ENCODE results near the gene ACOX2. TPM values are rescaled to one million over a fixed set of nuclear protein-coding genes. Genes with fewer than 3 reads are reported as not detected.
A peak's percentile ranks its signal among the peaks of the same experiment; 100 is the strongest.

ACOX2 gene
- total and polyA plus RNA-seq, 2 experiments from 2014 or later = 7.5 to 23.6 TPM

- H3K9me3 ChIP-seq (ENCODE audit: low read depth) = no peaks in the 10 kb centered on the region
- no peak overlapping the region for H3K9ac ChIP-seq
- no peak overlapping the region for H3K27ac ChIP-seq
- H3K27me3 ChIP-seq (replicated peaks; ENCODE audit: insufficient read depth) = no peaks in the 10 kb centered on the region
- H3K4me2 ChIP-seq (ENCODE audit: unreplicated experiment) = peak overlapping the region; percentile 73
- no peaks in the 10 kb centered on the region for H3K9me2 ChIP-seq (ENCODE audit: insufficient read depth)
- H3K4me1 ChIP-seq (ENCODE audit: insufficient read depth) = 0 out of 2 replicates have a peak, but pooled peaks cover 4% of the 10 kb centered on the region
- no peaks in the 10 kb centered on the region for H4K20me1 ChIP-seq (ENCODE audit: insufficient read depth)
- no peaks in the 10 kb centered on the region for H3F3A ChIP-seq (ENCODE audit: insufficient read depth)
- DNase-seq = no peak
- no peaks in the 10 kb centered on the region for H3K36me3 ChIP-seq (ENCODE audit: low read depth)
- in situ Hi-C loops (cut with MboI) = no loop called here
- H2AFZ ChIP-seq = peak overlapping the region; percentile 55
- 11 to 15% methylated on average over 6 of the region's 6 CpGs for WGBS, 2 experiments (ENCODE audit: low coverage in 1 of 2, low lambda C conversion rate in 2 of 2, missing lambda C conversion rate in 2 of 2)
- no peaks in the 10 kb centered on the region for H3K79me2 ChIP-seq (ENCODE audit: insufficient read depth)
- H3K4me3 ChIP-seq = no peak overlapping the region; the same call in 1 of the 2 replicates
- TF ChIP-seq EZH2 (IDR thresholded peaks at IDR 0.05; ENCODE audit: insufficient read depth, poor library complexity, severe bottlenecking) (no peak), EZH2phosphoT487 (IDR thresholded peaks at IDR 0.05; ENCODE audit: insufficient read depth, low read depth) (no peak)
Observed at GRCh38 chr3:58576716-58577115, 39.7 kb upstream of the ACOX2 start.

- in situ Hi-C loops (cut with MboI) = no loop called here
- Histone ChIP-seq H3K4me3 (no peak overlapping the region), H3K4me2 (ENCODE audit: unreplicated experiment) (no peak overlapping the region), H2AFZ (no peak overlapping the region), H3F3A (ENCODE audit: insufficient read depth) (no peaks in the 10 kb centered on the region), H3K9me2 (ENCODE audit: insufficient read depth) (no peaks in the 10 kb centered on the region), H3K79me2 (ENCODE audit: insufficient read depth) (no peaks in the 10 kb centered on the region), H3K36me3 (ENCODE audit: low read depth) (no peaks in the 10 kb centered on the region), H3K9me3 (ENCODE audit: low read depth) (no peaks in the 10 kb centered on the region), H3K4me1 (ENCODE audit: insufficient read depth) (0 out of 2 replicates have a peak, but pooled peaks cover 4% of the 10 kb centered on the region), H3K27ac (no peak overlapping the region), H3K9ac (no peak overlapping the region), H4K20me1 (ENCODE audit: insufficient read depth) (no peaks in the 10 kb centered on the region), H3K27me3 (replicated peaks; ENCODE audit: insufficient read depth) (no peaks in the 10 kb centered on the region)
- DNase-seq = peak; percentile 10
- TF ChIP-seq EZH2phosphoT487 (IDR thresholded peaks at IDR 0.05; ENCODE audit: insufficient read depth, low read depth) (no peak), EZH2 (IDR thresholded peaks at IDR 0.05; ENCODE audit: insufficient read depth, poor library complexity, severe bottlenecking) (no peak)
- 22 to 23% methylated on average over 7 to 8 of the region's 8 CpGs for WGBS, 2 experiments (ENCODE audit: low coverage in 1 of 2, low lambda C conversion rate in 2 of 2, missing lambda C conversion rate in 2 of 2)
Observed at GRCh38 chr3:58575971-58576652, 39.1 kb upstream of the ACOX2 start.

- Histone ChIP-seq H3K4me2 (ENCODE audit: unreplicated experiment) (no peak overlapping the region), H3K9me2 (ENCODE audit: insufficient read depth) (no peaks in the 10 kb centered on the region), H3K9ac (no peak overlapping the region), H3K27ac (no peak overlapping the region), H4K20me1 (ENCODE audit: insufficient read depth) (no peaks in the 10 kb centered on the region), H3K27me3 (replicated peaks; ENCODE audit: insufficient read depth) (no peaks in the 10 kb centered on the region), H3K79me2 (ENCODE audit: insufficient read depth) (no peaks in the 10 kb centered on the region), H3K9me3 (ENCODE audit: low read depth) (no peaks in the 10 kb centered on the region), H3K36me3 (ENCODE audit: low read depth) (no peaks in the 10 kb centered on the region), H2AFZ (no peak overlapping the region), H3K4me3 (no peak overlapping the region), H3K4me1 (ENCODE audit: insufficient read depth) (0 out of 2 replicates have a peak, but pooled peaks cover 4% of the 10 kb centered on the region), H3F3A (ENCODE audit: insufficient read depth) (no peaks in the 10 kb centered on the region)
- TF ChIP-seq EZH2 (IDR thresholded peaks at IDR 0.05; ENCODE audit: insufficient read depth, poor library complexity, severe bottlenecking) (no peak), EZH2phosphoT487 (IDR thresholded peaks at IDR 0.05; ENCODE audit: insufficient read depth, low read depth) (no peak)
- no peak for DNase-seq
- WGBS, 2 experiments (ENCODE audit: low coverage in 1 of 2, low lambda C conversion rate in 2 of 2, missing lambda C conversion rate in 2 of 2) = 91% methylated on average over 4 of the region's 4 CpGs
- in situ Hi-C loops (cut with MboI) = no loop called here
Observed at GRCh38 chr3:58574682-58575081, 37.7 kb upstream of the ACOX2 start.

GRCh38 chr3:58574106-58574505 lies 37.1 kb upstream of the ACOX2 start:
- no peaks in the 10 kb centered on the region for H4K20me1 ChIP-seq (ENCODE audit: insufficient read depth)
- WGBS, 2 experiments (ENCODE audit: low coverage in 1 of 2, low lambda C conversion rate in 2 of 2, missing lambda C conversion rate in 2 of 2) = 73 to 75% methylated on average over 3 of the region's 3 CpGs
- H3K27me3 ChIP-seq (replicated peaks; ENCODE audit: insufficient read depth) = no peaks in the 10 kb centered on the region
- no peak overlapping the region for H2AFZ ChIP-seq
- 0 out of 2 replicates have a peak, but pooled peaks cover 4% of the 10 kb centered on the region for H3K4me1 ChIP-seq (ENCODE audit: insufficient read depth)
- no peaks in the 10 kb centered on the region for H3K36me3 ChIP-seq (ENCODE audit: low read depth)
- no peak overlapping the region for H3K4me3 ChIP-seq
- TF ChIP-seq EZH2phosphoT487 (IDR thresholded peaks at IDR 0.05; ENCODE audit: insufficient read depth, low read depth) (no peak), EZH2 (IDR thresholded peaks at IDR 0.05; ENCODE audit: insufficient read depth, poor library complexity, severe bottlenecking) (no peak)
- no peak for DNase-seq
- no peaks in the 10 kb centered on the region for H3K9me3 ChIP-seq (ENCODE audit: low read depth)
- H3F3A ChIP-seq (ENCODE audit: insufficient read depth) = no peaks in the 10 kb centered on the region
- no peak overlapping the region for H3K9ac ChIP-seq
- H3K79me2 ChIP-seq (ENCODE audit: insufficient read depth) = no peaks in the 10 kb centered on the region
- no peak overlapping the region for H3K4me2 ChIP-seq (ENCODE audit: unreplicated experiment)
- in situ Hi-C loops (cut with MboI) = no loop called here
- H3K9me2 ChIP-seq (ENCODE audit: insufficient read depth) = no peaks in the 10 kb centered on the region
- H3K27ac ChIP-seq = no peak overlapping the region
